Activated T-helper 1 cell treated with Interleukin-2 at 50 U/mL for 16 hours (primary cell): ENCODE measurements around the gene FOXO3.

ENCODE experiments used
- DNase-seq: peaks from one replicate; pipeline ENCODE4 v3.0.0-alpha.2; 2020; ENCODE audit warnings: low read depth

FOXO3 gene

GRCh38 chr6:108576709-108577108 lies 16.0 kb downstream of the FOXO3 start:
- no peak for DNase-seq

DNA sequence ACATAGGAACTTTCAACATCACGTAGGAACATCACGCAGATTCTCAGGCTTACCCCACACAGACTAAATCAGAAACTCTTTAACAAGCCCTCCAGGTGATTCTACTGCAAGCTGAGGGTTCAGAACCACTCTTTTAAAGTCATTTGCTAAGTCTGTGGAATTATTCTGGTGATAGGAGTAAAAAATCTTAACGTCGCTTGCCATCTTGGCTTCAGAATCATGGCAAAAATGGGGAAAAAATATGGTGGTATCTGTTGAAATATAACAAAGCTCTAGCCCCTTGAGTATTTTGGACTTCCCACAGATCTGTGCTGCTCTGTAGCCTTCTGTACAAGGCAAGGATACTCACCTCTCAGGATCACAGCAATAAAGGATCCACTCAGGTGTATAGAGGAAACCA lies 17.4 kb downstream of the FOXO3 start:
- DNase-seq: no peak

- DNase-seq: no peak
These were observed 18.0 kb downstream of the FOXO3 start for GRCh38 chr6:108578595-108579327.

- no peak for DNase-seq
These were observed 18.6 kb downstream of the FOXO3 start for GRCh38 chr6:108579328-108579721.

DNA sequence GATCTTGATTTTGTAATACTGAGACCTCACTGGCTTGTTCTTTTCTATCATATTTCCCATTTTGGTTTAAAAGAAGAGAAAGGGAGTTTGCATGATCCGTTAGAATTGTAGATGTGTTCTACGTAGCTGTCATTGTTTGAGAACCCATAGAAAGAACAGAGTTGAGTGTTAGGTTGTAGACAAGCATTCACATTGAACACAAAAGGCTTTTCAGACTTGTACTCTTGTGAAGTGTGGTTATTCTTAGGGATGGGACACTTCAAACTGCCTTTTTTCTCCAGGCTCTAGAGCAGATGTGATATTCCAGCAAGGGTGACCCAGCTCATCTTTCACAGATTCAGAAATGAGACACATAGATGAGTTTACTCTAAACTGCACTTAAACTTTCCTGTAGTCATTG lies 19.9 kb downstream of the FOXO3 start:
- DNase-seq: no peak

GRCh38 chr6:108581237-108581931 lies 20.7 kb downstream of the FOXO3 start:
- no peak for DNase-seq

GRCh38 chr6:108581932-108582475 lies 21.3 kb downstream of the FOXO3 start:
- DNase-seq: no peak

DNA sequence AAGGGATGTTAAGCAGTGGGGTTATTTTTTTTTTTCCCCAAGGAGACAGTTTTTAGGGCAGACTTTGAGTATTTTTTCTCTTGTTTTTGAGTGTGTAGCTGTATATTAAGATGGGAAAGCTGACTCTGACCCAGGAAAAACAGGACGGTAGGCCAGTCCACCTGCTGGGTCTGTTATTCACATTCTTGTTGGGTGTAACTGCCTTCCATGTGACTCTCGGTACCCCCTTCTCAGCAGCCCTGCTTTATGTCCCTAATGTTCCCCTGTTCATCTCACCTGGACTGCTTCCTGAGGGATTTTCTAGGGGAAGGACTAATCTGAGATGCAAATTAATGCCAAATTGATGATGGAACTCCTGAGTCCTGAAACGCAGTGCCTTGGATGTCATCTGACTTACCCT lies 21.9 kb downstream of the FOXO3 start:
- no peak for DNase-seq

GRCh38 chr6:108584323-108584722 lies 23.6 kb downstream of the FOXO3 start:
- no peak for DNase-seq

GRCh38 chr6:108585359-108585758 lies 24.6 kb downstream of the FOXO3 start:
- no peak for DNase-seq

- no peak for DNase-seq
These were observed 25.3 kb downstream of the FOXO3 start for GRCh38 chr6:108585921-108586536.

DNA sequence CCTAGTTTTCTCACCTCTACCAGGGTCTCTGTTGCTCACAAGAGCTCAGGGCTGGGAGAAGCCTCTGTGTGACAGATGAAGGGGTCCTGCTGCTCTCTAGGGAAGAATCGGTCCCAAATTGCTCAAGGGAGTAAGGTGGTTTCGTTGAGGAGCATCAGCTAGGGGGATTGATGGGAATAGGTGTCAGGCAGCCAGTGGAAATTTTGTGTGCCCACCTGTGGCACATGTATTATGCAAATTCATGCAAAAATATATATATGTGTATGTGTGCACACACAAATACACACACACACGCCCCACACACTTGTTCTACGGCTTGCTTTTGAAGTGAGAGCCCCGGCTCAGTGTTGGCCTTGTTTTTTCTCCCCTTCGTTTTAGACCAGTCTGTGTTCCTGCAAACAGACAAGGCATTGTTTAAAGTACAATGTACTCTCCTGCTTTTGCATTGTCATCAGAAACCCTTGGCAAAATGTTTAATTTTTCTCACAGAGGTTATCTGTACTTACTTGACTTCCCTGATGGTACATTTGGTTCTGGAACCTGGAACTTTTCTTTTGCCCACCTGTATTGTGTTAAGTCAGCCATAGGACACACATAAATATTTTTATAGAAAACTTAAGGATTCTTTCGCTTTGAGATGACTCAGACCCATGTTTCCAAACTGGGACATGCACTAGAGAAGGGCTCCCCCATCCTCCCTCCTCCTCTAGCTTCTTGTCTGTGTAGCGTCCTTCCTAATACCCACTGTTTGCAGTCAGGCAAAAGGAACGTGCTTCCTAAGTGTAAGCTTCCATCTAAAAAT lies 26.7 kb downstream of the FOXO3 start:
- no peak for DNase-seq

DNA sequence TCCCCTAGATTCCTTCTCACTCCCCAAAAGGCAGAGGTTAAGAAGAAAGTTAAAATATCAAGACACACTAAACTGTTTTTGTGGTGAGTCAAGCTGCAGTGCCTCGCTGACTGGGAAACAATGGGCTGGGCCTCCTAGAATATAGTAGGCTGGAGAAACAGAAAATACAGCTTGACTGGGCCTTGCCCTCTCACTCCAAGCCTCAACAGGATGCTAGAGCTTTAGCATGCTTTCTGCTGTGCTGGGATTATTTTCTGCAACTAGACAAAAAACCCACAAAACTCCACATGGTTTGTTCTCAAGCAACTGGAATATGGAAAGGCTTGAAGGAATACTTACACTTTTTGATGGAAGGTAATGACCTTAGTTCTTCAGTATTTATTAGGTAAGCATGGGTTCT lies 27.9 kb downstream of the FOXO3 start:
- no peak for DNase-seq

DNA sequence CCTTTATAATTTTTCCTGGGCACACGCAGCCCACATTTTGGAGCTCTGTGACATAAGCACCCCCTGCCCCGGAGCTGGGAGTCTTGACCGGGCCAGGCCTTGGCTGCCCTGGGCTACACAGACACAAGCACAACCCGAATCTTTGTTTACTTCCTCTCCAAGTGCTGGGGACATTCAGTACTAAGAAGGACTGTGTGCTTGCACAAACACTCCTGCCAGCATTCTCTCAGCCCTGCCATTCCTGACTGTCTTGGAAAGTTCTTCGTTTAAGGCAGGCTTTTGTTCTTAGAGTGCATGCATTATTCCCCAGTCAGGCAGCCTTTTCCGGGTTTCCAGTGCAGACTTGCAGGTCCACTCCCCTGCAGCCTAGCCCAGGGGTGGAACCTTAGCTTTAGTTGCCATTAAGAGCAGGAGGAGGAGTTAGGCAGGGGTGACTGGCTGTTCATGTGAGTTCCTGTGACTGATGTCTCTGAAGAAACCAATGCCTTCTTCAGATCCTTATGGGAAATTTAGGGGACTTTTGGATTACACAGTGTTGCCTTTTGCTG lies 28.6 kb downstream of the FOXO3 start:
- no peak for DNase-seq

DNA sequence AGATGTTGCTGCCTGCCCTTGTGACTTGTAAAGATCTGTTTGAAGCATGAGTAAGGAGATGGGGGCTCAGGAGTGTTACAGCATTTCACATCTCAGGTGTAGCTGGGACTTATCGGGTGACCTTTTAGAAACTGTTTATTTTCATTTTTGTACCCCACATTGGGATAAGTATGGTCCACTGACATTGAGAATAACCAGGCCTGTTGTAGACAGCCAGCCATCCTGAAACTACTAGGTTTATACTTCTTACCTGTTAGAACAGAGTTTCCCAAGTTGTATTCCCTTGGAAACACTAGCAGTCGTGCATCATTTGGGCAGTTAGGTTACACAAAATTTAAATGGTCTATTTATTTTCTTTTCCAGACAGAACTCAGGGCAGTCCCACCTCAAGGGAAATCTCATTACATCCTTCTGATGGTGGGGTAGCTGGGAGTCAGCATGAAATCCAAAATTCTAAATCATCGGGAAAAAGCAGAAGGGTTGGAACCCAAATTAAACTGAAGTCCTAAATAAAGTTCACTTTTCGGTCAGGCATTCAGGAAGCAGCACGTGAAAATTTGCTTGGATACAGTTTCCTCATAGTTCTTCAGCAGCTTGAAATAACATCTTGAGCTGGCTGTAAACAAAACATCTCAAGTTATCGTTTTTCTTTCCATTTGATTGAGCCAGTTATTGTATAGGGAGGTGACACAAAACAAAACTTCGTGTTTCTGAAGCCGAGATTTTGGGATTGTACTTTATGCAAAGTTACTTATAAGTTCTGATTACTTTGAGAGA lies 30.5 kb downstream of the FOXO3 start:
- no peak for DNase-seq

- DNase-seq: peak; percentile 20
These were observed 31.9 kb downstream of the FOXO3 start for GRCh38 chr6:108592371-108593337.

- DNase-seq: no peak
These were observed 33.4 kb downstream of the FOXO3 start for GRCh38 chr6:108594151-108594550.

DNA sequence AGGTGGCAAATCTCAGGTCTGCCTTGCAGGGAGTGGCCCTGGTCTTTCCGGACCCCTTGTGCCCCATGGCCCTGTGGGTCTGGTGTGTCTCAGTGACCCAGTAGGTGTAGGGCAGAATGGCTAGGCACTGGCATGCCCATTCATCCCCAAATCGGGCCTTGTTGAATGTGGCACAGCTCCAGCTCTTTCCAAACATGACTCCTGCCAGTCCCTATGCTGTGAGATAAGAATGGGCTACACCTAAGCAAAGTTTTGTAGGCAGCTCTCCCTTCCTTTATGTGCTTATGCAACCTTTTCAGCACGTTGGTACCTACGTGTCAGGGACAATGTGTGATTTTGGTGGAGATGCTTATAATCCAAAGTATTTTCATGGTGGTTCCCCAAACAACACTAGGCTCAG lies 33.9 kb downstream of the FOXO3 start:
- DNase-seq: no peak

- DNase-seq: no peak
These were observed 36.2 kb downstream of the FOXO3 start for GRCh38 chr6:108596956-108597355.
